ENCODE results near the gene NDUFB1.

The NDUFB1 gene

GRCh38 chr14:92153581-92153980, 32.1 kb upstream of the NDUFB1 start:
- H3K27me3 ChIP-seq (replicated peaks), result no peaks in the 10 kb centered on the region
- no peak overlapping the region for H3K27ac ChIP-seq
- H3K4me3 ChIP-seq (ENCODE audit: low read depth, low read length), result no peak overlapping the region
- H3K36me3 ChIP-seq (replicated peaks), result peaks cover 29% of the 10 kb centered on the region
- in situ Hi-C loops (cut with HindIII; ENCODE audit: low pct_ligation_motif_present, low sequenced_read_pairs), result no loop called here
- TF ChIP-seq CTCF (IDR thresholded peaks at IDR 0.05; ENCODE audit: low read depth, low read length, missing control alignments), result no peak
- no peak for DNase-seq

GRCh38 chr14:92144708-92145107, 23.2 kb upstream of the NDUFB1 start:
- no peak for TF ChIP-seq CTCF (IDR thresholded peaks at IDR 0.05; ENCODE audit: low read depth, low read length, missing control alignments)
- DNase-seq, result peak; percentile 36
- Histone ChIP-seq H3K36me3 (replicated peaks) (peaks cover 50% of the 10 kb centered on the region), H3K27me3 (replicated peaks) (no peaks in the 10 kb centered on the region), H3K27ac (peak overlapping the region; percentile 72), H3K4me3 (ENCODE audit: low read depth, low read length) (no peak overlapping the region)
- in situ Hi-C loops (cut with HindIII; ENCODE audit: low pct_ligation_motif_present, low sequenced_read_pairs), result no loop called here

GRCh38 chr14:92143962-92144361, 22.5 kb upstream of the NDUFB1 start:
- DNase-seq, result no peak
- no peaks in the 10 kb centered on the region for H3K27me3 ChIP-seq (replicated peaks)
- H3K4me3 ChIP-seq (ENCODE audit: low read depth, low read length), result no peak overlapping the region
- H3K36me3 ChIP-seq (replicated peaks), result peaks cover 50% of the 10 kb centered on the region
- peak overlapping the region; percentile 72 for H3K27ac ChIP-seq
- TF ChIP-seq CTCF (IDR thresholded peaks at IDR 0.05; ENCODE audit: low read depth, low read length, missing control alignments), result no peak
- in situ Hi-C loops (cut with HindIII; ENCODE audit: low pct_ligation_motif_present, low sequenced_read_pairs), result no loop called here

GRCh38 chr14:92143309-92143708, 21.8 kb upstream of the NDUFB1 start:
- no peaks in the 10 kb centered on the region for H3K27me3 ChIP-seq (replicated peaks)
- no peak overlapping the region for H3K4me3 ChIP-seq (ENCODE audit: low read depth, low read length)
- no peak overlapping the region for H3K27ac ChIP-seq
- TF ChIP-seq CTCF (IDR thresholded peaks at IDR 0.05; ENCODE audit: low read depth, low read length, missing control alignments), result no peak
- H3K36me3 ChIP-seq (replicated peaks), result peaks cover 54% of the 10 kb centered on the region
- no peak for DNase-seq
- in situ Hi-C loops (cut with HindIII; ENCODE audit: low pct_ligation_motif_present, low sequenced_read_pairs), result no loop called here

GRCh38 chr14:92135269-92135668, 13.8 kb upstream of the NDUFB1 start:
- H3K27me3 ChIP-seq (replicated peaks), result no peaks in the 10 kb centered on the region
- no peak overlapping the region for H3K4me3 ChIP-seq (ENCODE audit: low read depth, low read length)
- no peak overlapping the region for H3K27ac ChIP-seq
- TF ChIP-seq CTCF (IDR thresholded peaks at IDR 0.05; ENCODE audit: low read depth, low read length, missing control alignments), result peak; percentile 44
- in situ Hi-C loops (cut with HindIII; ENCODE audit: low pct_ligation_motif_present, low sequenced_read_pairs), result no loop called here
- no peak for DNase-seq
- peaks cover 27% of the 10 kb centered on the region for H3K36me3 ChIP-seq (replicated peaks)

- H3K27me3 ChIP-seq (replicated peaks), result no peaks in the 10 kb centered on the region
- no peak for TF ChIP-seq CTCF (IDR thresholded peaks at IDR 0.05; ENCODE audit: low read depth, low read length, missing control alignments)
- no peak overlapping the region for H3K4me3 ChIP-seq (ENCODE audit: low read depth, low read length)
- in situ Hi-C loops (cut with HindIII; ENCODE audit: low pct_ligation_motif_present, low sequenced_read_pairs), result no loop called here
- no peak for DNase-seq
- H3K27ac ChIP-seq, result no peak overlapping the region
- H3K36me3 ChIP-seq (replicated peaks), result peaks cover 27% of the 10 kb centered on the region
Observed at GRCh38 chr14:92134456-92134855, 12.9 kb upstream of the NDUFB1 start.

All from brain microvascular endothelial cell (primary cell).